IPS DF 4.7 (cell line): ENCODE data around the gene MAP7D1.
"Not testable (repeated sequence)": the region's sequence is repeated elsewhere in the genome, so short reads cannot be mapped to it uniquely, and the experiment has no call there.

Experiments used
- DNase-seq: peaks from one replicate; pipeline ENCODE4 v3.0.0-alpha.2; 2013; ENCODE audit warnings: low spot score; ENCODE audit errors: extremely low read depth

The MAP7D1 gene

GRCh38 chr1:36166938-36167905, 11.3 kb downstream of the MAP7D1 start:
- no peak for DNase-seq

- DNase-seq = no peak
Observed at GRCh38 chr1:36168514-36168913, 12.6 kb downstream of the MAP7D1 start.

DNA sequence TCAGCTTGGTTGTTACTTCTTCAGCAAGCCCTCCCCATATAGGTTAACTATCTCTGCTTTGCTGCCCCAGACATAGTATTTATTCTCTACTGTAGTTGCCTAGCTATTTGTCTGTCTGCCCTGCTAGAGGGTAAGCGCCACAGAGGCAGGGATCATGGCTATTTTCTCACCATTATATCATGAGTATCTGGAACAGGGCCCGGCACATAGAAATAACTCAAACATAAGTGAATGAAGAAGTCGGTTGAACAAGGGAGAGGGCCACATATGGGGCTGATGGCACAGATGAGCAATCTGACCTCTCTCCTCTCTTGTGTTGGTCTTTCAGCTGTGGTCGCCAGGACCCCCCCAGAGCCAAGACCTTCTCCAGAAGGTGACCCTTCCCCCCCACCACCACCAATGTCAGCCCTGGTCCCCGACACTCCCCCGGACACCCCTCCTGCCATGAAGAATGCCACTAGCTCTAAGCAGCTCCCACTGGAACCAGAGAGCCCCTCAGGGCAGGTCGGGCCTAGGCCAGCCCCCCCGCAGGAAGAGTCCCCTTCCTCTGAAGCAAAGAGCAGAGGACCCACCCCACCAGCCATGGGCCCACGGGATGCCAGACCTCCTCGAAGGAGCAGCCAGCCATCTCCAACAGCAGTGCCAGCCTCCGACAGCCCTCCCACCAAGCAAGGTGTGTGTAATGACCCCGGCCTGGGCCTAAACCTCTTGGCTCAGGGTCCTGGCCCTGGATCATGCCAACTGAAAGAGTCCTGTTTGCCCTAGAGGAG, 14.9 kb downstream of the MAP7D1 start:
- DNase-seq = no peak

- no peak for DNase-seq
Observed at GRCh38 chr1:36172017-36172747, 16.2 kb downstream of the MAP7D1 start.

DNA sequence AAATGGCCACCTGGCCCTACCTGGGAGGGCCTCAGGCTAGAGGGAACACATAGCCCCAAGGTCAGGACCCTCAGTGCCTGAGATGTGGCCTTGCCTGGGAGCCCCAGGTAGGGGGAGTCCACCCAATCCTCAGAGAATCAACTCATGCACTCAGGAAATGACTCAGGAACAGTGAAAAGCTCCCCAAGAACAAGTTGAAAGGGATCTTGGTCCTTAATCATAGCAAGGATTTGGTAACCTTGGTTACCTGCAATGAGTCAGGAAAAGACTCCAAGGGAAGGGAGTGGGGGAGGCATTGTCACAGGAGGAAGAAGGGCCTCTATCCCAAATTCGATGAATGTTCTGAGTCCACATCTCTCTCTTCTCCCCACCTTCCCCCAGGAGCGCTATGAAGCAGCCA, 17.0 kb downstream of the MAP7D1 start:
- DNase-seq = no peak

GRCh38 chr1:36174713-36175112, 18.8 kb downstream of the MAP7D1 start:
- DNase-seq = no peak

GRCh38 chr1:36175137-36176095, 19.5 kb downstream of the MAP7D1 start:
- no peak for DNase-seq

DNA sequence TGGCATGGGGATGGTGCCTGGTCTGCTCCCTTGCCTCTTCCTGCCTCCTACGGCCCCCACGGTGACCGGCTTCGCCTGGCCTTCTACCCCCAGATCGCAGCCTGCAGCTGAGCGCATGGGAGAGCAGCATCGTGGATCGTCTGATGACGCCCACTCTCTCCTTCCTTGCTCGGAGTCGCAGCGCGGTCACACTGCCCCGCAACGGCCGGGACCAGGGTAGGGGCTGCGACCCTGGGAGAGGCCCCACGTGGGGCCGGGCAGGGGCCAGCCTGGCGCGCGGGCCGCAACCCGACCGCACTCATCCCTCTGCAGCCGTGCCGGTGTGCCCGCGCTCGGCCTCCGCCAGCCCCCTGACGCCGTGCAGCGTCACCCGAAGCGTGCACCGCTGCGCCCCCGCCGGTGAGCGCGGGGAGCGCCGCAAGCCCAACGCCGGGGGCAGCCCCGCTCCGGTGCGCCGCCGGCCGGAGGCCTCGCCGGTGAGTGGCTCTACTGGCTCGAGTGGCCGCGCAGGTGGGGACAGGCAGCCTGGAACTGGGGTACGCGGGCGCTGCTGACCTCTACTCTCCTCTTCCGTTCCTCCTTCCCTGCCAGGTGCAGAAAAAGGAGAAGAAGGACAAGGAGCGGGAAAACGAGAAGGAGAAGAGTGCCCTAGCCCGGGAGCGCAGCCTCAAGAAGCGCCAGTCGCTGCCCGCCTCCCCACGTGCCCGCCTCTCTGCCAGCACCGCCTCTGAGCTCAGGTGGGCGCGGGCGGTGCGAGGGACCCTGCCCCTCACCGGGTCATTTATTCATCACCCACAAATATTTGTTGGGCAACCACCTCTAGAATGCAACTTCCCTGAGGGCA, 20.4 kb downstream of the MAP7D1 start:
- no peak for DNase-seq

DNA sequence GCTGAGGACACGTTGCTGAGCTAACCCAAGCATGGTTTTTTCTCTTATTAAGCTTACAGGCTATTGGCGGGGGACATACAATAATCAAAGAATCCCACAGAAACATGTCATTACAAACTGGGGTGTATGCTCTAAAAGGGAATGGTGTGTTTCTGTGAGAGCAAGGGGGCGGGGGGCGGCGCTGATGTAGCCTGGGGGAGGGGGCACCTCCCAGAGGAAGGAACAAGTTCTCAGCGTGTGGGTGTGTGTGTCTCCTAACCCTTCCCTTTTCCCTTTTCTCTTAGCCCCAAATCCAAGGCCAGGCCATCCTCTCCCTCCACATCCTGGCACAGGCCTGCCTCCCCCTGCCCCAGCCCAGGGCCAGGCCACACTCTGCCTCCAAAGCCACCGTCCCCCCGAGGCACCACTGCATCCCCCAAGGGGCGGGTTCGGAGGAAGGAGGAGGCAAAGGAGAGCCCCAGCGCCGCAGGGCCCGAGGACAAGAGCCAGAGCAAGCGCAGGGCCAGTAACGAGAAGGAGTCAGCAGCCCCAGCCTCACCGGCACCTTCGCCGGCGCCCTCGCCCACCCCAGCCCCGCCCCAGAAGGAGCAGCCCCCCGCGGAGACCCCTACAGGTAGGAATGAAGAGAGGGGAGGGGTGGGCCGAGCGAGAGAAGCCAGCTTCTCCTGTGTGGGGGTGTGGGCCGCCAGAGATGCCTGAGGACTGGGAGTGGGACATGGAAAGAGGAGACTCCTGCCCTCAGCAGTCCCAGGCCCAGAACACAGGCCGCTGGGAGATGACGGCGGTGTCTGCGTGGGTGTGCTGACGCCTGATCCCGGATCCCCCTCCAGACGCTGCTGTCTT, 21.9 kb downstream of the MAP7D1 start:
- DNase-seq = no peak

DNA sequence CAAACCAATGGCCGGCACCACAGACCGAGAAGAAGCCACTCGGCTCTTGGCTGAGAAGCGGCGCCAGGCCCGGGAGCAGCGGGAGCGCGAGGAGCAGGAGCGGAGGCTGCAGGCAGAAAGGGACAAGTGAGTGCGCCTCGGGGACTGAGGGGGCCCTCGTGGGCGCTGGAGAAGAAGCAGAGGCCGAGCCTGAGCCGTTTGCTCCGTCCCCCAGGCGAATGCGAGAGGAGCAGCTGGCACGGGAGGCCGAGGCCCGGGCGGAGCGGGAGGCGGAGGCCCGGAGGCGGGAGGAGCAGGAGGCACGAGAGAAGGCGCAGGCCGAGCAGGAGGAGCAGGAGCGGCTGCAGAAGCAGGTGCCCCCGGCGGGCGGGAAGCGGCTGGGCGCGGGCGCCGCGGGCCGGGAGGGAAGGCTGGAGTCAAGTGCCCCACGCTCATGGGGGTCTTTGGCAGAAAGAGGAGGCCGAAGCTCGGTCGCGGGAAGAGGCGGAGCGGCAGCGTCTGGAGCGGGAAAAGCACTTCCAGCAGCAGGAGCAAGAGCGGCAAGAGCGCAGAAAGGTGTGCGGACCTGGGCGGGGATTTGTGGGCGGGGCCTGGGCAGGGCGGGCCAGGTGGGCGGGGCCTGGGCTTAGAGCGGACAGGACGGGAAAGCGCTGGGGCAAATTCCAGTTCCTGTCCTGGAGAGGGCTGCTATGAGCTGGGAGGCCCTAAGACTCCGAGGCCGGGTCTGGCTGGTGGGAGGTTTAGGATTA, 22.7 kb downstream of the MAP7D1 start:
- no peak for DNase-seq

DNA sequence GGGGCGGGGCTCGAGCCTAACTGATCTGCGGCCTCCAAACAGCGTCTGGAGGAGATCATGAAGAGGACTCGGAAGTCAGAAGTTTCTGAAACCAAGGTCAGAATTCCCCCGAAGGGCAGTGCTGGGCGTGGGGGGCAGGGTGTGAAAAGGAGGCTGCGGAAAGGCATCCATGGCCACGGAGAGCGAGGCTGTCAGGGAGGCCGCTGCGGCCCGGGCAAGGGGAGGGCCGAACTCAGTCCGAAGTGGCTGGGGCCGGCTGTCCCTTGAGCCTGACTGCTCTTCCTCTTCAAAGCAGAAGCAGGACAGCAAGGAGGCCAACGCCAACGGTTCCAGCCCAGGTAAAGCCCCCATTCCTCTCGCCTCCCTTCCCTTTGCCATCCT, 23.2 kb downstream of the MAP7D1 start:
- no peak for DNase-seq

DNA sequence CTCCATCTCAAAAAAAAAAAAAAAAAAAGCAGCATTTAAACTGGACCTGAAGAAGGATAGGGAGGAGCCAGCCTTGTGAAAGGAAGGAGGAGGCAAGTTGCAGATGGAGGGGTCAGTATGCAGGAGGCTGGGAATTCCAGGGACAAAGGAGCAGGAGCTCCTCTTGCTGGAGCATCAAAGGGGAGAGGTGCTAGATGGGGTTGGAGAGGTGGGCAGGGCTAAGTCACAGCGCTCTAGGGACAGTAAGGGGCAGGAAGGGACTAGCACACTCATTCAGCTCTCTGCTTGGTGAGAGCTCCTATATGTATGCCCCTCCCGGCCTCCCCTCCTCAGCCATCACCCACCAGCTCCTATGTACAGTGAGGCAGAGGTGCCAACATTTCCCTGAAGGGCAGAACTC, 26.8 kb downstream of the MAP7D1 start:
- DNase-seq = no peak

DNA sequence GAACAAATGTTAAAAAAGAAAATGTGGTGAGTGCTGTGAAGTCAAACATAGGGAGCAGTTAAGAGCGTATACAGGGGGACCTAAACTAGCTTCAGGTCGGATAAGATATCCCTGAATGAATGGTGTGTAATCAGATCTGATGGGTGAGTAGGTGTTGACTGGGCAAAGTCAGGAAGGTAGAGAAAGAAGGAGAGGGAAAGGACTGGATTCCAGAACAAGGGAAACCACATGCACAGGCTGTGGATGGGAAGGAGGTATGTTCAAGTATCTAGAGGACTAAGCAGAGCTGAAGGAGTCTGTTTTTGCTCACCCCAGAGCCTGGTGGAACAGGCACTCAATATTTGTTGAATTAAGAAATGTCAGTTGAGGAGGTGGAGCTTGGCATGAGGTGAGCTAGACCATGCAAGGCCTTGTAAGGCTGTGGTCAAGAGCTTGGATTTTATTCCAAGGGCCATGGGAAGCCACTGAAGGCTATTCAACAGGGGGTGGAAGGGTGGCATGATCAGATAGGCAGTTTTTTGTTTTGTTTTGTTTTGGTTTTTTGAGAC, 27.4 kb downstream of the MAP7D1 start:
- DNase-seq = no peak

GRCh38 chr1:36187800-36188593, 32.0 kb downstream of the MAP7D1 start:
- peak; percentile 88 for DNase-seq

GRCh38 chr1:36196805-36197204, 40.8 kb downstream of the MAP7D1 start:
- DNase-seq = not testable (repeated sequence)

DNA sequence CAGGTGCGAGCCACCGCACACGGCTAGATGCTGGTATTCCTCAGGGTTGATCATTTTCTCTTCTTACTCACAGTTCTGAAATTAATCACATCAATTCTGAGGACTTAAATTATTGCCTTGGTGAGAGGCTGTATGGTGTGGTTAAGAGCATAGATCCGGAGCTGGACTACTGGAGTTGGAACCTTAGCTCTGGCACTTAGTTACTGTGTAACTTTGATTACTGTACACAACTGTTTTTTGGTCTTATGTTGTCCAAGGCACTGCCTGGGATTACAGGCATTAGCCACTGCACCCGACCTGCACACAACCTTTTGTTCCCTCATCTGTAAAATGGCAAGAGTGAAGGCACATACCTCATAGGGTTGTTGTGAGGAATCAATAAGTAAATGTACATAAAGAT, 42.7 kb downstream of the MAP7D1 start:
- DNase-seq = no peak
